GM12878 (cell line): ENCODE data around the gene F10. TPM values are rescaled to one million over a fixed set of nuclear protein-coding genes. Genes with fewer than 3 reads are reported as not detected.

Experiments
- ATAC-seq: fragments of 200-7000 bp; cut with Tn5 transposase; 3 replicates; pipeline ENCODE4 v1.9.1; 2020; ENCODE audit warnings: mild to moderate bottlenecking, moderate library complexity
- BruUV-seq: library from RNA; stranded (reverse); fragments of 400-500 nt; replicated peaks from 2 replicates; lab custom pipeline; 2021; lab: Mats Ljungman, UMichigan
- CTCF ChIA-PET: fragments of 300-600 bp; sonication (Branson Sonifier 250); formaldehyde crosslinking; extraction: SDS; loops from one replicate; lab custom pipeline; 2021; ENCODE audit warnings: inconsistent platforms; lab: Yijun Ruan, JAX
- POLR2A ChIA-PET: fragments of 350-600 bp; formaldehyde crosslinking; extraction: SDS; loops from one replicate; lab custom pipeline; 2021; ENCODE audit warnings: inconsistent platforms; lab: Charles Lee
- RAD21 ChIA-PET: fragments of 300-600 bp; sonication (Branson Sonifier 250); formaldehyde crosslinking; loops from one replicate; lab custom pipeline; 2023; ENCODE audit warnings: antibody characterized with exemption; ENCODE audit not compliant: unreplicated experiment; lab: Charles Lee
- SMC1A ChIA-PET: fragments of 300-600 bp; sonication (Branson Sonifier 250); formaldehyde crosslinking; loops from one replicate; lab custom pipeline; 2023; ENCODE audit not compliant: unreplicated experiment, uncharacterized antibody; lab: Charles Lee
- DNase-seq: peaks from one replicate; pipeline ENCODE4 v3.0.0-alpha.2; 2011; ENCODE audit warnings: low read depth, low spot score
- FAIRE-seq: peaks from 3 replicates; lab custom pipeline; 2011; peaks lifted over from hg19 to GRCh38; lab: Jason Lieb, UNC
- H2AFZ ChIP-seq: 2 replicates; pipeline ENCODE4 v1.6.0; 2011; ENCODE audit warnings: low read depth, low read length, control low read depth; ENCODE audit not compliant: control insufficient read depth
- H3K27ac ChIP-seq: 2 replicates; pipeline ENCODE4 v1.5.1; 2011; ENCODE audit warnings: control low read depth; ENCODE audit not compliant: control insufficient read depth, insufficient read depth
- H3K27me3 ChIP-seq, 2 experiments: replicated peaks in 1 of 2; 2 replicates each; pipeline versions ENCODE4 v1.6.0 to v1.6.1; 2011; ENCODE audit warnings: low read length in 1 of 2; ENCODE audit not compliant: control insufficient read depth in 2 of 2, insufficient read depth in 2 of 2
- H3K36me3 ChIP-seq, 2 experiments: 2 replicates each; pipeline ENCODE4 v1.5.1; 2011; ENCODE audit warnings: low read length in 1 of 2; ENCODE audit not compliant: control insufficient read depth in 2 of 2, insufficient read depth in 2 of 2
- H3K4me1 ChIP-seq: 2 replicates; pipeline ENCODE4 v1.6.1; 2011; ENCODE audit warnings: mild to moderate bottlenecking, low read length, moderate library complexity, mixed read lengths; ENCODE audit not compliant: control insufficient read depth, insufficient read depth
- H3K4me2 ChIP-seq: 2 replicates; pipeline ENCODE4 v1.6.0; 2011; ENCODE audit warnings: control low read depth; ENCODE audit not compliant: control insufficient read depth, insufficient read depth
- H3K4me3 ChIP-seq: fragments of 200-600 bp; sonication (generic); 2 replicates; pipeline ENCODE4 v1.5.1; 2016
- H3K79me2 ChIP-seq: 2 replicates; pipeline ENCODE4 v1.6.0; 2011; ENCODE audit warnings: low read length; ENCODE audit not compliant: control insufficient read depth, insufficient read depth
- H3K9ac ChIP-seq: 2 replicates; pipeline ENCODE4 v1.8.0; 2011; ENCODE audit warnings: low read length, control low read depth, mixed read lengths; ENCODE audit not compliant: control insufficient read depth, insufficient read depth
- H3K9me3 ChIP-seq: replicated peaks from 3 replicates; pipeline ENCODE4 v1.5.1; 2011; ENCODE audit warnings: mild to moderate bottlenecking, low read length; ENCODE audit not compliant: control insufficient read depth, insufficient read depth
- H4K20me1 ChIP-seq: 2 replicates; pipeline ENCODE4 v1.6.0; 2011; ENCODE audit not compliant: control insufficient read depth, insufficient read depth
- BCL3 ChIP-seq: IDR thresholded peaks from 2 replicates; pipeline ENCODE4 v1.6.1; 2011; ENCODE audit warnings: borderline replicate concordance, low read depth, mild to moderate bottlenecking, moderate library complexity, low read length; ENCODE audit not compliant: insufficient read depth, poor library complexity, severe bottlenecking
- ESRRA ChIP-seq: IDR thresholded peaks from 2 replicates; pipeline ENCODE4 v1.6.1; 2012; ENCODE audit warnings: mild to moderate bottlenecking, low read length, improper control_type of control experiment
- WGBS: methylation state at CpG from one replicate; pipeline ENCODE4 v1.1.6; 2016; ENCODE audit warnings: low lambda C conversion rate; ENCODE audit not compliant: insufficient replicate concordance, insufficient coverage; ENCODE audit errors: missing lambda C conversion rate; 5-methylcytosine and 5-hydroxymethylcytosine counted together
- in situ Hi-C: fragments of 300-500 bp; cut with MboI; formaldehyde crosslinking; loops from 9 replicates; pipeline ENCODE4 v1.14.3; 2018; ENCODE audit warnings: mixed read lengths
- intact Hi-C: fragments of 100-400 bp; cut with micrococcal nuclease; formaldehyde crosslinking; loops from one replicate; pipeline ENCODE4 v1.14.2; 2022; ENCODE audit not compliant: unreplicated experiment
- polyA plus RNA-seq, 11 experiments: library from polyadenylated mRNA; depleted of rRNA in 4 of 11; unstranded in 6 of 11; stranded (reverse) in 5 of 11; fragments of >200 nt; fragmentation: Nextera tagmentation in 4 of 11; fragmentation: Illumina TruSeq in 1 of 11; extraction: Ambion mirVana in 4 of 11; extraction: Trizol in 1 of 11; gene quantifications; 1 replicate in 1 of 11; 2 replicates in 10 of 11; pipeline versions ENCODE4 v1.2.1 to v1.2.3, GENCODE V29; 2011 to 2016; ENCODE audit warnings: inconsistent platforms in 2 of 11, missing spikeins in 2 of 11, low read depth in 1 of 11
- total RNA-seq, 4 experiments: library from RNA; depleted of rRNA in 3 of 4; stranded (reverse); fragments of >200 nt in 3 of 4; fragmentation: Illumina TruSeq in 1 of 4; extraction: Trizol in 1 of 4; gene quantifications; 2 replicates each; pipeline versions ENCODE4 v1.2.1 to v1.2.3, GENCODE V29; 2013 to 2021
- TF ChIP-seq, protein P1 (sequence below): fragments of 450-650 bp; IDR thresholded peaks from 2 replicates; pipeline ENCODE4 v1.6.1; 2014; ENCODE audit warnings: mild to moderate bottlenecking

F10 gene
- total and polyA plus RNA-seq, 10 of the 15 experiments (the other 5 are each of a cell fraction or from before 2014, with no cell fraction given): not detected

DNA sequence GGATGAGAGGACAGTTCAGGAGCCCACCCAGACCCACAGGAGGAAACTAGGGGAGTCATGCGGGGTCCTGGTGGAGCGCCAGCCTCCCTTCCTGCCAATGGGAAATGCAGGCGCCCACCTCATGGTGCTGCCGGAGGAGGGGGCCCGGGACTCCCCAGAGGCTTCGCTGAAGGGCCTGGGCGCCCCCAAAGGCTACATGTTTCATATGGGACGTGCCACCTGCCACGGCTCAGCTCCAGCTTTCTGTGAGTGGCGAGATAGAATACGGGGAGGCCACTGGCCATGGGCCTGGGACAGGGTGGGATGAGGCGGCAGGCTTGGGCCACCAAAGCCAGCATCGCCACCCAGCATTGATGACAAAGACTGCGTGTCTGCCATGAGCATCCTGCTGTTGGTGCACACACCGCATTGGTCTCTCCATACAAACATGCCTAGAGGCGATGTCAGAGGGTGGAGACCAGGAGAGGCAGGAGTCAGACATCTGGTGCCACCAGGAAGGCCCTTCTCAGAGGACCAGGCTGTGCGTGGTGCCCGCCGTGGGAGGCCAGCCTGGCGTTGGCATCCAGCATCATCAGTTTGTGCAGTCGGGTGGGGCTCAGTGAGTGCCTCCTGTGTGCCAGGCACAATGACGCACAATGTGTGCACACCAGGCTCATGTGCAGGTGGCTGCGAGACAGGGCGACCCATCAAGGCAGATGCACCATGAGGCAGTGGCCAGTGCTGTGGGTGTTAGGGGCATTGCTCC, 1.2 kb upstream of the F10 start:
- FAIRE-seq (no peak), DNase-seq (no peak), ATAC-seq (no peak)
- 43% methylated on average over 23 of the region's 24 CpGs for WGBS
- in situ Hi-C loops (no loop called here), intact Hi-C loops (loop anchor here (10.0 kb wide), 1 partner anchor 177 kb away; no protein-coding TSS in a partner anchor)
- RAD21 ChIA-PET: no interaction called here
- Histone ChIP-seq H2AFZ (no peak overlapping the region), H3K27ac (no peak overlapping the region), H3K9me3 (no peaks in the 10 kb centered on the region), H3K9ac (no peak overlapping the region), H3K79me2 (no peaks in the 10 kb centered on the region), H3K4me1 (no peaks in the 10 kb centered on the region), H3K36me3 (no peaks in the 10 kb centered on the region), H3K4me3 (no peak overlapping the region), H3K27me3 (no peaks in the 10 kb centered on the region), H3K4me2 (no peak overlapping the region), H4K20me1 (no peaks in the 10 kb centered on the region)
- no TSS peak for BruUV-seq
- TF ChIP-seq BCL3 (peak; percentile 60), ESRRA (no peak)
- TF ChIP-seq, protein P1, sequence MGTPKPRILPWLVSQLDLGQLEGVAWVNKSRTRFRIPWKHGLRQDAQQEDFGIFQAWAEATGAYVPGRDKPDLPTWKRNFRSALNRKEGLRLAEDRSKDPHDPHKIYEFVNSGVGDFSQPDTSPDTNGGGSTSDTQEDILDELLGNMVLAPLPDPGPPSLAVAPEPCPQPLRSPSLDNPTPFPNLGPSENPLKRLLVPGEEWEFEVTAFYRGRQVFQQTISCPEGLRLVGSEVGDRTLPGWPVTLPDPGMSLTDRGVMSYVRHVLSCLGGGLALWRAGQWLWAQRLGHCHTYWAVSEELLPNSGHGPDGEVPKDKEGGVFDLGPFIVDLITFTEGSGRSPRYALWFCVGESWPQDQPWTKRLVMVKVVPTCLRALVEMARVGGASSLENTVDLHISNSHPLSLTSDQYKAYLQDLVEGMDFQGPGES: no peak
- POLR2A ChIA-PET: no interaction called here
- CTCF ChIA-PET: no interaction called here
- SMC1A ChIA-PET: no interaction called here
